ENCODE measurements around the gene RPA3.
A peak's percentile ranks its signal among the peaks of the same experiment; 100 is the strongest.

Gene RPA3

GRCh38 chr7:7651479-7651878 lies 66.9 kb downstream of the RPA3 start:
- DNase-seq: no peak

- no peak for DNase-seq
Measured at GRCh38 chr7:7650682-7651206, 67.7 kb downstream of the RPA3 start.

GRCh38 chr7:7647495-7648036 lies 70.8 kb downstream of the RPA3 start:
- no peak for DNase-seq

- no peak for DNase-seq
Measured at GRCh38 chr7:7642081-7642480, 76.3 kb downstream of the RPA3 start.

- no peak for DNase-seq
Measured at GRCh38 chr7:7641129-7641663, 77.2 kb downstream of the RPA3 start.

GRCh38 chr7:7640221-7641128 lies 77.9 kb downstream of the RPA3 start, which contains the start of gene UMAD1:
TSS of gene UMAD1 (plus strand) at chr7:7640752. CDS start at chr7:7673372, 32,620 bp downstream.
- peak; percentile 98 for DNase-seq

GRCh38 chr7:7639847-7640220 lies 78.6 kb downstream of the RPA3 start:
- no peak for DNase-seq

- DNase-seq: no peak
Measured at GRCh38 chr7:7639421-7639820, 79.0 kb downstream of the RPA3 start.

- DNase-seq: no peak
Measured at GRCh38 chr7:7630626-7631329, 87.6 kb downstream of the RPA3 start.

- DNase-seq: no peak
Measured at GRCh38 chr7:7628476-7628875, 89.9 kb downstream of the RPA3 start.

GRCh38 chr7:7620644-7621210 lies 97.7 kb downstream of the RPA3 start:
- no peak for DNase-seq

GRCh38 chr7:7620236-7620635 lies 98.2 kb downstream of the RPA3 start:
- DNase-seq: no peak

- no peak for DNase-seq
Measured at GRCh38 chr7:7618410-7618809, 100.0 kb downstream of the RPA3 start.

- DNase-seq: no peak
Measured at GRCh38 chr7:7617550-7617949, 100.9 kb downstream of the RPA3 start.

GRCh38 chr7:7614018-7614741 lies 104.2 kb downstream of the RPA3 start:
- no peak for DNase-seq

- DNase-seq: no peak
Measured at GRCh38 chr7:7613210-7613609, 105.2 kb downstream of the RPA3 start.

- no peak for DNase-seq
Measured at GRCh38 chr7:7612519-7612918, 105.9 kb downstream of the RPA3 start.

- DNase-seq: no peak
Measured at GRCh38 chr7:7609330-7609729, 109.1 kb downstream of the RPA3 start.

GRCh38 chr7:7607010-7607409 lies 111.4 kb downstream of the RPA3 start:
- DNase-seq: no peak

- DNase-seq: no peak
Measured at GRCh38 chr7:7596176-7596575, 122.2 kb downstream of the RPA3 start.

GRCh38 chr7:7595451-7595850 lies 123.0 kb downstream of the RPA3 start:
- DNase-seq: peak; percentile 63
